GM10266 (cell line): ENCODE measurements around the gene RILP.

Source experiments
- DNase-seq: peaks from one replicate; pipeline ENCODE4 v3.0.0; 2012; ENCODE audit errors: extremely low spot score
- TF ChIP-seq, protein P1 (sequence below): IDR thresholded peaks from 2 replicates; pipeline ENCODE4 v1.5.1; 2012; ENCODE audit warnings: mild to moderate bottlenecking, low read depth; ENCODE audit not compliant: control insufficient read depth, insufficient read depth; ENCODE audit errors: missing control alignments

RILP gene

DNA sequence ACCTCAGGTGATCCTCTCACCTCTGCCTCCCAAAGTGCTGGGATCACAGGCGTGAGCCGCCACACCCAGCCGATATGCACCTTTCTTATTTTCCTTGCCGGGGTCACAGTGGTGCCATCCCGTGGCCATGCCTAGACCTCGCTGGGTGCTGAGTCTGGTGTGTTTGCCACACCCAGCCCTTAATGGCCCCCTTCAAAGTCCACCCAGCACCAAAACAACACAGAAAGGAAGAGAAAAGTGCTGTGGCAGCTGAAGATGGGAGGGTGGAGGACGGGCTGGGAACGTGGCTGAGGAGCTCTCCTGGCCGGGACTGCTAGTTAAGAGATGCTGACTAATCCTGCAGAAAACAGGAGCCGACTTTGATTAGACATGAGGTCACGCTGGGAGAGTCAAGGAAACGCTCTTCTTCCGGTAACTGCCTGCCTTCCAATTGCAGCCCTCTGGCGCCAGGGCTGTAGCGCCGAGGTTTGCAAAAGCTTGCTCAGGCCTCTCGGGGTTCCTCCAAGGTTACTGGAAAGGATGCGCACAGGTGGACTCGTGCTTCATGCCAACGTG is 32.0 kb downstream of the RILP start:
- TF ChIP-seq, protein P1, sequence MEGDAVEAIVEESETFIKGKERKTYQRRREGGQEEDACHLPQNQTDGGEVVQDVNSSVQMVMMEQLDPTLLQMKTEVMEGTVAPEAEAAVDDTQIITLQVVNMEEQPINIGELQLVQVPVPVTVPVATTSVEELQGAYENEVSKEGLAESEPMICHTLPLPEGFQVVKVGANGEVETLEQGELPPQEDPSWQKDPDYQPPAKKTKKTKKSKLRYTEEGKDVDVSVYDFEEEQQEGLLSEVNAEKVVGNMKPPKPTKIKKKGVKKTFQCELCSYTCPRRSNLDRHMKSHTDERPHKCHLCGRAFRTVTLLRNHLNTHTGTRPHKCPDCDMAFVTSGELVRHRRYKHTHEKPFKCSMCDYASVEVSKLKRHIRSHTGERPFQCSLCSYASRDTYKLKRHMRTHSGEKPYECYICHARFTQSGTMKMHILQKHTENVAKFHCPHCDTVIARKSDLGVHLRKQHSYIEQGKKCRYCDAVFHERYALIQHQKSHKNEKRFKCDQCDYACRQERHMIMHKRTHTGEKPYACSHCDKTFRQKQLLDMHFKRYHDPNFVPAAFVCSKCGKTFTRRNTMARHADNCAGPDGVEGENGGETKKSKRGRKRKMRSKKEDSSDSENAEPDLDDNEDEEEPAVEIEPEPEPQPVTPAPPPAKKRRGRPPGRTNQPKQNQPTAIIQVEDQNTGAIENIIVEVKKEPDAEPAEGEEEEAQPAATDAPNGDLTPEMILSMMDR = no peak
- no peak for DNase-seq

- DNase-seq = no peak
- TF ChIP-seq, protein P1 = no peak
Observed at GRCh38 chr17:1616101-1616500, 33.6 kb downstream of the RILP start.

DNA sequence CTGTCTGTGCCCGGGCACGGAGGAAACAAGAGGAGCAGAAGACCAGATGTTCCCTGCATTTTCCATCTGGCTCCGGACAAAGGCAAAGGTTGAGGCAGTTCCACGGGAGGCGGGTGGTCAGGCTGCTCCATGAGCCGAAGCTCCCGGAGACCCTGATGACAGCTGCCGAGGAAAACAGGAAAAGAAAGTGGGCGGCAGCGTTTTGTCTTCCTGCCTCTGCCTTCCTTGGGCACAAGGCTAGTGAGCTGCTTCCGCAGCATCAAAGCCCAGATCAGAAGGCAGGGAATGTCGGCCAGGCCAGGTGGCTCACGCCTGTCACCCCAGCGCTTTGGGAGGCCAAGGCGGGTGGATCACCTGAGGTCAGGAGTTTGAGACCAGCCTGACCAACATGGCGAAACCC is 37.3 kb downstream of the RILP start:
- TF ChIP-seq, protein P1 = no peak
- DNase-seq = no peak

DNA sequence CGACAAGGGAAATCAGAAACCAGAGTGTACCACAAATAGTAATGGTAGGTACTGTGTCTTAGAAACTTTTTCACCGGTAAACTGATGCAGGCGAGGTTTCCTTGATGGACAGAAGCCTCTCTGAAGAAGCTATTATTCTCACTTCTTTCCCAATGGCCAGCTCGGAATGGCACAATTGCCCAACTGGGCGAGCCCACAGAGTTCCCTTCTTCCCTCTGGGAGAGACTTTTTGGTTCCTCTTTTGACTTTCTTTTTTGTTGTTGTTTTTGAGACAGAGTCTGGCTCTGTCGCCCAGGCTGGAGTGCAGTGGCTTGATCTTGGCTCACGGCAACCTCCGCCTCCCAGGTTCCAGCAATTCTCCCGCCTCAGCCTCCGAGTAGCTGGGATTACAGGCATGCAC is 38.0 kb downstream of the RILP start:
- TF ChIP-seq, protein P1 = no peak
- DNase-seq = no peak

DNA sequence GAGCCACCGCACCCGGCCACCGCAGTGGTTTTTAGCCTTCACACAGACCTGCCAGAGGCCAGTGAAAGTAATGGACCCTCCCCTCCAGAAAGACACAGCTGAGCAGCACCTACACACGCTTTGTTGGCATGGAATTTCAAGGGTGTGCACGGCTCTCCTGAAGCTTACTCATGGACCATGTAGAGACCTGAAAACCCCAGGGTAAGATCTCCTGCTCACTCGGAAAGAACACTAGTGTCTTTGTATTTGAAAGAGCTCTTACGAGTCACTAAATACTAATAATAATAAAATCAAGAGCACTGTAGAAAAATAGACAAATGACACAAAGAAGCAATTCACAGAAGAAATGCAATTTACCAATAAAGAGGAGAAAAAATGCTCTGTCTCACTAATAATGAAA is 41.0 kb downstream of the RILP start:
- TF ChIP-seq, protein P1 = no peak
- no peak for DNase-seq

DNA sequence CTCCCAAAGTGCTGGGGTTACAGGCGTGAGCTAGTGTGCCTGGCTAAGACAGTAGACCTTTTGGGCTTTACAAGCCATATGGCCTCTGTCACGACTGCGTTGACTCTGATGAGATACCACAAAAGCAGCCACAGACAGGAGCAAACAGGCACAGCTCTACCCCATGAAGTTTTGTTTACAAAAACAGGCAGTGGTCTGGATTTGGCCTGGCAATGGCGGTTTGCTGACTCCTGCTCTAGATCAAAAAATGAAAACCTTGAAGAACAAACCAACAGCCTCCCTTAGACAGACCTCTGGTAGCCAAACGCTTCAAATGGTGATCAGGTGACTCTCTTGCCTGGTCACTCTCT is 41.7 kb downstream of the RILP start:
- no peak for DNase-seq
- TF ChIP-seq, protein P1 = no peak

- TF ChIP-seq, protein P1 = no peak
- DNase-seq = peak; percentile 50
Observed at GRCh38 chr17:1606352-1606985, 43.2 kb downstream of the RILP start.
